ENCODE results near the gene KIFC1.
"Not testable (repeated sequence)": the region's sequence is repeated elsewhere in the genome, so short reads cannot be mapped to it uniquely, and the experiment has no call there.

KIFC1 gene

GRCh38 chr6:33375143-33375671 lies 16.4 kb upstream of the KIFC1 start:
- peak; percentile 79 for DNase-seq

- DNase-seq: peak; percentile 14
Observed at GRCh38 chr6:33377171-33377570, 14.5 kb upstream of the KIFC1 start.

- not testable (repeated sequence) for DNase-seq
Observed at GRCh38 chr6:33379184-33379583, 12.4 kb upstream of the KIFC1 start.

GRCh38 chr6:33380272-33380981 lies 11.2 kb upstream of the KIFC1 start:
- DNase-seq: no peak

GRCh38 chr6:33383427-33384185 lies 8.0 kb upstream of the KIFC1 start:
- no peak for DNase-seq

- peak; percentile 34 for DNase-seq
Observed at GRCh38 chr6:33384581-33385020, 7.0 kb upstream of the KIFC1 start.

GRCh38 chr6:33390173-33390572 lies 1.4 kb upstream of the KIFC1 start:
- DNase-seq: no peak

GRCh38 chr6:33390767-33391277 lies 801 bp upstream of the KIFC1 start:
- no peak for DNase-seq

- peak; percentile 64 for DNase-seq
Observed at GRCh38 chr6:33391922-33392594, 435 bp downstream of the KIFC1 start.

GRCh38 chr6:33392595-33392948 lies 949 bp downstream of the KIFC1 start:
- no peak for DNase-seq

GRCh38 chr6:33392979-33393378 lies 1.4 kb downstream of the KIFC1 start:
- DNase-seq: no peak

GRCh38 chr6:33397541-33397940 lies 5.9 kb downstream of the KIFC1 start:
- no peak for DNase-seq

GRCh38 chr6:33398601-33399000 lies 7.0 kb downstream of the KIFC1 start:
- DNase-seq: not testable (repeated sequence)

GRCh38 chr6:33399881-33400280 lies 8.3 kb downstream of the KIFC1 start:
- not testable (repeated sequence) for DNase-seq

GRCh38 chr6:33404884-33405283 lies 13.3 kb downstream of the KIFC1 start:
- DNase-seq: no peak

GRCh38 chr6:33405386-33405940 lies 13.8 kb downstream of the KIFC1 start:
- no peak for DNase-seq

GRCh38 chr6:33406126-33406525 lies 14.5 kb downstream of the KIFC1 start:
- DNase-seq: no peak

- peak; percentile 55 for DNase-seq
Observed at GRCh38 chr6:33407132-33407718, 15.6 kb downstream of the KIFC1 start.

GRCh38 chr6:33410050-33410710 lies 18.6 kb downstream of the KIFC1 start:
- peak; percentile 99 for DNase-seq

GRCh38 chr6:33410711-33411631 lies 19.3 kb downstream of the KIFC1 start, which contains the start of gene PHF1:
TSS of gene PHF1 (plus strand) at chr6:33411014. CDS start at chr6:33412264, 1,250 bp downstream.
- no peak for DNase-seq

- no peak for DNase-seq
Observed at GRCh38 chr6:33411632-33412005, 20.0 kb downstream of the KIFC1 start.

Data from inflammatory macrophage treated with lipopolysaccharide for 4 hours (primary cell).